Epidermal melanocyte (primary cell): ENCODE data around the gene FANCC.
A peak's percentile ranks its signal among the peaks of the same experiment; 100 is the strongest.
"Not testable (repeated sequence)": the region's sequence is repeated elsewhere in the genome, so short reads cannot be mapped to it uniquely, and the experiment has no call there.

ENCODE experiments used
- DNase-seq: peaks from one replicate; pipeline ENCODE4 v3.0.0; 2011; ENCODE audit warnings: low spot score; ENCODE audit not compliant: insufficient read length

Gene FANCC

GRCh38 chr9:95330720-95331404 is 13.4 kb upstream of the FANCC start:
- DNase-seq: no peak

GRCh38 chr9:95329061-95329460 is 11.6 kb upstream of the FANCC start:
- DNase-seq: not testable (repeated sequence)

- DNase-seq: no peak
Observed at GRCh38 chr9:95327239-95327865, 9.8 kb upstream of the FANCC start.

GRCh38 chr9:95325221-95325620 is 7.7 kb upstream of the FANCC start:
- DNase-seq: no peak

- DNase-seq: no peak
Observed at GRCh38 chr9:95317893-95318211, 343 bp upstream of the FANCC start.

- peak; percentile 75 for DNase-seq
Observed at GRCh38 chr9:95316794-95317118, 753 bp downstream of the FANCC start.

GRCh38 chr9:95316274-95316673 is 1.2 kb downstream of the FANCC start:
- DNase-seq: no peak

- DNase-seq: no peak
Observed at GRCh38 chr9:95315108-95315746, 2.3 kb downstream of the FANCC start.

- DNase-seq: no peak
Observed at GRCh38 chr9:95313010-95313498, 4.5 kb downstream of the FANCC start.

GRCh38 chr9:95311961-95312360 is 5.5 kb downstream of the FANCC start:
- DNase-seq: no peak

GRCh38 chr9:95307538-95307937 is 10.0 kb downstream of the FANCC start:
- DNase-seq: no peak

- no peak for DNase-seq
Observed at GRCh38 chr9:95306819-95307218, 10.7 kb downstream of the FANCC start.

- no peak for DNase-seq
Observed at GRCh38 chr9:95305770-95306492, 11.6 kb downstream of the FANCC start.

- DNase-seq: no peak
Observed at GRCh38 chr9:95302479-95302878, 15.0 kb downstream of the FANCC start.

- DNase-seq: no peak
Observed at GRCh38 chr9:95297760-95298159, 19.7 kb downstream of the FANCC start.

GRCh38 chr9:95297316-95297715 is 20.2 kb downstream of the FANCC start:
- DNase-seq: no peak

- DNase-seq: no peak
Observed at GRCh38 chr9:95296761-95297160, 20.7 kb downstream of the FANCC start.

- DNase-seq: not testable (repeated sequence)
Observed at GRCh38 chr9:95293296-95293695, 24.2 kb downstream of the FANCC start.

GRCh38 chr9:95292226-95292625 is 25.3 kb downstream of the FANCC start:
- no peak for DNase-seq

- no peak for DNase-seq
Observed at GRCh38 chr9:95286151-95286550, 31.4 kb downstream of the FANCC start.

GRCh38 chr9:95285307-95285706 is 32.2 kb downstream of the FANCC start:
- no peak for DNase-seq
